ENCODE data around the gene CACNA2D2.

GRCh38 chr3:50427217-50427616 is 76.2 kb downstream of the CACNA2D2 start:
- TF ChIP-seq CTCF (IDR thresholded peaks at IDR 0.05) (no peak), POLR2AphosphoS5 (IDR thresholded peaks at IDR 0.05) (no peak)
